ENCODE data around the gene SEC14L5. TPM values are rescaled to one million over a fixed set of nuclear protein-coding genes. Genes with fewer than 3 reads are reported as not detected.
A peak's percentile ranks its signal among the peaks of the same experiment; 100 is the strongest.

Gene SEC14L5
- total and polyA plus RNA-seq, 2 experiments from 2014 or later = 1.0 to 3.5 TPM

DNA sequence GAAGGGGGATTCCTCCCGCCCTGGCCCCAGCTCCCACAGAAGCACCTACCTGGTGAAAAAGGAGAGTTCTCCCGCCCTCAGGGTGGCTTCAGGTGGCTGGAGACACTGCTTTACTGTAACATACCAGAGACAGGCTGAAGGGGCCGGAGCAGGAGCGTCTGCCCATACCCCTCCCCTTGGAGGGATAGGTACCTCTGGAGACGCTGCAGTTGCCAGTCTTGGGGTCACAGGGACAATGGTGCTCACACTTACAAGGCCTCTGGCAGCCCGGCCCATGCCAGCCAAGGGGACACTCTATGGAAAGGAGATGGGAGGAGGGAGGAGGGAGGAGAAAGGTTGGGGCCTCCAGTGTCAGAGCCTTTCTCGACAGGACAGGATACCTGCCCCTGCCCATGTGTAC, 69.0 kb downstream of the SEC14L5 start:
- H3K4me1 ChIP-seq (ENCODE audit: insufficient read depth) = no peaks in the 10 kb centered on the region
- WGBS (ENCODE audit: low lambda C conversion rate, missing lambda C conversion rate) = 90% methylated on average over 7 of the region's 7 CpGs
- H3K9me3 ChIP-seq (ENCODE audit: low read depth) = no peaks in the 10 kb centered on the region
- H3K9me2 ChIP-seq (replicated peaks; ENCODE audit: insufficient read depth) = no peaks in the 10 kb centered on the region
- peaks cover 6% of the 10 kb centered on the region for H3K79me2 ChIP-seq
- no peaks in the 10 kb centered on the region for H3K36me3 ChIP-seq (replicated peaks; ENCODE audit: insufficient read depth, low read depth)
- no peaks in the 10 kb centered on the region for H4K20me1 ChIP-seq (ENCODE audit: insufficient read depth, poor library complexity, severe bottlenecking)
- H3K27ac ChIP-seq = no peak overlapping the region
- H3K4me2 ChIP-seq = no peak overlapping the region
- no peak overlapping the region for H3K4me3 ChIP-seq
- H3K27me3 ChIP-seq = no peaks in the 10 kb centered on the region
- TF ChIP-seq, protein P1, sequence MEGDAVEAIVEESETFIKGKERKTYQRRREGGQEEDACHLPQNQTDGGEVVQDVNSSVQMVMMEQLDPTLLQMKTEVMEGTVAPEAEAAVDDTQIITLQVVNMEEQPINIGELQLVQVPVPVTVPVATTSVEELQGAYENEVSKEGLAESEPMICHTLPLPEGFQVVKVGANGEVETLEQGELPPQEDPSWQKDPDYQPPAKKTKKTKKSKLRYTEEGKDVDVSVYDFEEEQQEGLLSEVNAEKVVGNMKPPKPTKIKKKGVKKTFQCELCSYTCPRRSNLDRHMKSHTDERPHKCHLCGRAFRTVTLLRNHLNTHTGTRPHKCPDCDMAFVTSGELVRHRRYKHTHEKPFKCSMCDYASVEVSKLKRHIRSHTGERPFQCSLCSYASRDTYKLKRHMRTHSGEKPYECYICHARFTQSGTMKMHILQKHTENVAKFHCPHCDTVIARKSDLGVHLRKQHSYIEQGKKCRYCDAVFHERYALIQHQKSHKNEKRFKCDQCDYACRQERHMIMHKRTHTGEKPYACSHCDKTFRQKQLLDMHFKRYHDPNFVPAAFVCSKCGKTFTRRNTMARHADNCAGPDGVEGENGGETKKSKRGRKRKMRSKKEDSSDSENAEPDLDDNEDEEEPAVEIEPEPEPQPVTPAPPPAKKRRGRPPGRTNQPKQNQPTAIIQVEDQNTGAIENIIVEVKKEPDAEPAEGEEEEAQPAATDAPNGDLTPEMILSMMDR (IDR thresholded peaks at IDR 0.05; ENCODE audit: poor library complexity) = no peak
- no peak for TF ChIP-seq EZH2 (IDR thresholded peaks at IDR 0.05; ENCODE audit: borderline replicate concordance)
- TF ChIP-seq EZH2phosphoT487 (IDR thresholded peaks at IDR 0.05; ENCODE audit: low read depth, severe bottlenecking, unreplicated experiment) = no peak
- H2AFZ ChIP-seq = no peak overlapping the region
- DNase-seq (ENCODE audit: low spot score) = no peak

DNA sequence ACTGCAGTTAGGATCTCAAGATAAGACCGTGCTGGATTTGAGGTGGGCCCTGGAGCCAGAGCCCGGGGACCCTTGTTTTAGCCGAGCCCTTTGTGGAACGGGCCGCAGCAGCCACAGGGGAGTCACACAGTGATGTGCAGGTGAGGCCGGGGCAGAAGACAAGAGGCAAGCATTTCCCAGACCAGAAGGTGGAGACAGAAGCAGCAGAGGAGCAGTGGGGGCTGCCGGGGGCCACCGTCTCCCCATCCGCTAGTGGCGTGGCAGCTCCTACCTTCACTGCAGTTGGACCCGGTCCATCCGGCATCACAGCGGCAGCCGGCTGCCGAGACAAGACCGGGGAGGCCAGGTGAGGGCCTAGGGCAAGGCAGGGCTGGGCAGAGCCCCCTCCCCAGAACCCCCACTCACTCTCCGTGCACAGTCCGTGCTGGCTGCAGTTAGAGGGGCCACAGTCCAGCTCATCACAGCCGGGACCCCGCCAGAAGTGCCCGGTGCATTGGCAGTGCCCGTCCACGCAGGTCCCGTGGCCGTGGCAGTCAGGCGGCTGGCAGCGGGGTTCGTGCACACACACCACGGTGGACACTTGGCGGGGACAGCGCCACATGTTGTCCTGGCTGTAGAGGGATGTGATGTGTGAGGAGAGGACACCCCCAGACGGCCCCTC, 69.6 kb downstream of the SEC14L5 start:
- 94% methylated on average over 18 of the region's 32 CpGs for WGBS (ENCODE audit: low lambda C conversion rate, missing lambda C conversion rate)
- H3K36me3 ChIP-seq (replicated peaks; ENCODE audit: insufficient read depth, low read depth) = no peaks in the 10 kb centered on the region
- H3K4me1 ChIP-seq (ENCODE audit: insufficient read depth) = no peaks in the 10 kb centered on the region
- no peak overlapping the region for H3K27ac ChIP-seq
- H4K20me1 ChIP-seq (ENCODE audit: insufficient read depth, poor library complexity, severe bottlenecking) = no peaks in the 10 kb centered on the region
- no peak overlapping the region for H3K4me2 ChIP-seq
- H2AFZ ChIP-seq = no peak overlapping the region
- peak; percentile 2 for DNase-seq (ENCODE audit: low spot score)
- no peaks in the 10 kb centered on the region for H3K9me2 ChIP-seq (replicated peaks; ENCODE audit: insufficient read depth)
- no peaks in the 10 kb centered on the region for H3K9me3 ChIP-seq (ENCODE audit: low read depth)
- peaks cover 8% of the 10 kb centered on the region for H3K79me2 ChIP-seq
- no peaks in the 10 kb centered on the region for H3K27me3 ChIP-seq
- H3K4me3 ChIP-seq = no peak overlapping the region
- no peak for TF ChIP-seq EZH2 (IDR thresholded peaks at IDR 0.05; ENCODE audit: borderline replicate concordance)
- no peak for TF ChIP-seq EZH2phosphoT487 (IDR thresholded peaks at IDR 0.05; ENCODE audit: low read depth, severe bottlenecking, unreplicated experiment)
- TF ChIP-seq, protein P1 (IDR thresholded peaks at IDR 0.05; ENCODE audit: poor library complexity) = no peak

DNA sequence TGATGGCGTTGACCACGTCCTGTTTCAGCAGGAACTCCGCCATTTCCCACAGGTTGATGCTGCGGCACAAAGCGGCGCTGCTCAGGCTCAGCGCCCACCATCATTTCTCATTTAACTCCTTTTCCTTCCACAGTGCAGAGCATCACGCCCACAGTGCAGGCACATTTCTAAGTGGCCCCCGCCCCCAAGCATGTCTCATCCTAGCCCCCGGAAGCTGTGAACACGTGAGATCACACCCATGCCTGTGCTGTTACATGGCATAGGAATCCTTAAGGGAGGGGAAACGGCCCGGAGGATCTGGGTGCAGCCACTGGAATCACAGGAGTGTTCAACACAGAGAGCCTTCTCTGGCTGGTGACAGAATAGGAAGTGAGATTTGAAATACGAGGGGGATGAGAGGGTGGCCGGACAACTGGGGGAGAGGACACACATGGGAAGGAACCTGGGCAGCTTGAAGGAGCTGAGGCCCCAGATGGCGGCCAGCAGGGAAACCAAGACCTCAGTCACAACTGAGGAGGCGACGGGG, 70.9 kb downstream of the SEC14L5 start:
- Histone ChIP-seq H3K27ac (no peak overlapping the region), H3K4me1 (ENCODE audit: insufficient read depth) (no peaks in the 10 kb centered on the region), H3K27me3 (no peaks in the 10 kb centered on the region), H3K9me3 (ENCODE audit: low read depth) (no peaks in the 10 kb centered on the region), H3K4me3 (no peak overlapping the region), H3K4me2 (no peak overlapping the region), H3K79me2 (peaks cover 8% of the 10 kb centered on the region), H2AFZ (no peak overlapping the region), H4K20me1 (ENCODE audit: insufficient read depth, poor library complexity, severe bottlenecking) (no peaks in the 10 kb centered on the region), H3K9me2 (replicated peaks; ENCODE audit: insufficient read depth) (no peaks in the 10 kb centered on the region), H3K36me3 (replicated peaks; ENCODE audit: insufficient read depth, low read depth) (no peaks in the 10 kb centered on the region)
- TF ChIP-seq EZH2phosphoT487 (IDR thresholded peaks at IDR 0.05; ENCODE audit: low read depth, severe bottlenecking, unreplicated experiment) (no peak), EZH2 (IDR thresholded peaks at IDR 0.05; ENCODE audit: borderline replicate concordance) (no peak)
- TF ChIP-seq, protein P1 (IDR thresholded peaks at IDR 0.05; ENCODE audit: poor library complexity) = no peak
- no peak for DNase-seq (ENCODE audit: low spot score)
- WGBS (ENCODE audit: low lambda C conversion rate, missing lambda C conversion rate) = 94% methylated on average over 18 of the region's 18 CpGs
